ENCODE data around the gene PATL2. TPM values are rescaled to one million over a fixed set of nuclear protein-coding genes. Genes with fewer than 3 reads are reported as not detected.

PATL2 gene
- total and polyA plus RNA-seq, 2 donors (not counting 3 experiments of a cell fraction or from before 2014, with no cell fraction given): 0.18 TPM; not detected in 1

- no peaks in the 10 kb centered on the region for H3K9me1 ChIP-seq (replicated peaks; ENCODE audit: control insufficient read depth, extremely low read depth, insufficient read depth, low read length)
- ChIA-PET CTCF (interaction anchor here (1.2 to 1.7 kb wide), 3 partner anchors 9 to 36 kb away, joined by 3 to 6 read pairs (median 4); no protein-coding TSS in a partner anchor), POLR2A (no interaction called here)
- BruUV-seq (replicated peaks): no TSS peak
- dilution Hi-C loops (cut with MboI; ENCODE audit: extremely low pct_ligation_motif_present, low sequenced_read_pairs): no loop called here
- intact Hi-C loops (cut with micrococcal nuclease): no loop called here
- H3K9ac ChIP-seq (replicated peaks; ENCODE audit: extremely low read depth, insufficient read depth, low read length): no peak overlapping the region
- H3K4me3 ChIP-seq (replicated peaks in 1 of 3; ENCODE audit: insufficient read depth in 1 of 3, low read depth in 1 of 3, low read length in 3 of 3): no peak overlapping the region
- no peak for FAIRE-seq
- no peaks in the 10 kb centered on the region for H3K36me3 ChIP-seq (ENCODE audit: control insufficient read depth in 2 of 2, extremely low read depth in 1 of 2, insufficient read depth in 2 of 2, low read length in 2 of 2)
- DNase-seq (ENCODE audit: low read depth, low spot score): no peak
- no peak overlapping the region for H3K4me2 ChIP-seq (ENCODE audit: insufficient read depth, low read length)
- H3K4me1 ChIP-seq (ENCODE audit: control insufficient read depth, extremely low read depth, insufficient read depth, low read length): no peaks in the 10 kb centered on the region
- H3K79me2 ChIP-seq (ENCODE audit: control insufficient read depth, insufficient read depth, low read length): no peaks in the 10 kb centered on the region
- H3K27me3 ChIP-seq (ENCODE audit: control insufficient read depth in 2 of 2, insufficient read depth in 2 of 2, low read length in 2 of 2): no peaks in the 10 kb centered on the region
- H3K27ac ChIP-seq (ENCODE audit: insufficient read depth, low read depth, low read length): no peak overlapping the region
- H3K9me3 ChIP-seq (replicated peaks; ENCODE audit: control insufficient read depth, insufficient read depth, low read length): no peaks in the 10 kb centered on the region
- H4K20me1 ChIP-seq (replicated peaks; ENCODE audit: control insufficient read depth, extremely low read depth, insufficient read depth, low read length): no peaks in the 10 kb centered on the region
- no peak overlapping the region for H2AFZ ChIP-seq (ENCODE audit: low read depth, low read length)
- TF ChIP-seq, protein P1, sequence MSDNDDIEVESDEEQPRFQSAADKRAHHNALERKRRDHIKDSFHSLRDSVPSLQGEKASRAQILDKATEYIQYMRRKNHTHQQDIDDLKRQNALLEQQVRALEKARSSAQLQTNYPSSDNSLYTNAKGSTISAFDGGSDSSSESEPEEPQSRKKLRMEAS (IDR thresholded peaks at IDR 0.05; ENCODE audit: insufficient read depth, insufficient read length): no peak
- TF ChIP-seq CTCF (IDR thresholded peaks at IDR 0.05; ENCODE audit: extremely low read depth in 1 of 2, insufficient read depth in 1 of 2, low read depth in 1 of 2, low read length in 2 of 2): no peak
- no peak for TF ChIP-seq GATA2 (IDR thresholded peaks at IDR 0.05; ENCODE audit: insufficient read depth, insufficient read length, low read depth, low read length)
- no peak for TF ChIP-seq FOS (IDR thresholded peaks at IDR 0.05; ENCODE audit: borderline replicate concordance, insufficient read depth, low read length)
- no peak for TF ChIP-seq JUN (IDR thresholded peaks at IDR 0.05; ENCODE audit: borderline replicate concordance, insufficient read depth, insufficient read length, low read depth)
- TF ChIP-seq MYC (IDR thresholded peaks at IDR 0.05; ENCODE audit: low read depth, low read length): no peak
- no peak for TF ChIP-seq EZH2 (IDR thresholded peaks at IDR 0.05; ENCODE audit: borderline replicate concordance, low read depth, low read length, severe bottlenecking)
- no peak for TF ChIP-seq POLR2A (IDR thresholded peaks at IDR 0.05; ENCODE audit: low read depth, low read length)
- TF ChIP-seq POLR2AphosphoS5 (IDR thresholded peaks at IDR 0.05; ENCODE audit: insufficient read depth, low read depth, low read length): no peak
Measured at GRCh38 chr15:44620081-44620480, 91.0 kb downstream of the PATL2 start.
